ENCODE data around the gene CDH13.

The CDH13 gene

GRCh38 chr16:83549316-83550182, 922.8 kb downstream of the CDH13 start:
- ATAC-seq: no peak
- no peak for TF ChIP-seq CSDC2 (CRISPR knock-in tag; IDR thresholded peaks at IDR 0.05)
- no peak for TF ChIP-seq PATZ1 (CRISPR knock-in tag; IDR thresholded peaks at IDR 0.05; ENCODE audit: borderline replicate concordance)
- TF ChIP-seq CREB5 (CRISPR knock-in tag; IDR thresholded peaks at IDR 0.05; ENCODE audit: low read depth): no peak
- no peak for TF ChIP-seq POU6F1 (CRISPR knock-in tag; IDR thresholded peaks at IDR 0.05; ENCODE audit: borderline replicate concordance, low read depth)
- TF ChIP-seq ARNTL (CRISPR knock-in tag; IDR thresholded peaks at IDR 0.05; ENCODE audit: borderline replicate concordance, low read depth): no peak
- TF ChIP-seq OSR1 (CRISPR knock-in tag; IDR thresholded peaks at IDR 0.05): no peak
- no peak for TF ChIP-seq ZNF8 (CRISPR knock-in tag; IDR thresholded peaks at IDR 0.05)
- TF ChIP-seq CSRNP3 (CRISPR knock-in tag; IDR thresholded peaks at IDR 0.05): no peak
- no peak for TF ChIP-seq SNAI2 (CRISPR knock-in tag; IDR thresholded peaks at IDR 0.05)
- TF ChIP-seq ZNF565 (CRISPR knock-in tag; conservative IDR thresholded peaks at IDR 0.05; ENCODE audit: low read depth): no peak

- ATAC-seq: no peak
- no peak for TF ChIP-seq ZNF8 (CRISPR knock-in tag; IDR thresholded peaks at IDR 0.05)
- no peak for TF ChIP-seq PPARA (CRISPR knock-in tag; IDR thresholded peaks at IDR 0.05; ENCODE audit: borderline replicate concordance)
- no peak for TF ChIP-seq CSRNP3 (CRISPR knock-in tag; IDR thresholded peaks at IDR 0.05)
- no peak for TF ChIP-seq TSHZ2 (CRISPR knock-in tag; IDR thresholded peaks at IDR 0.05)
- no peak for TF ChIP-seq CSDC2 (CRISPR knock-in tag; IDR thresholded peaks at IDR 0.05)
- no peak for TF ChIP-seq BACH2 (CRISPR knock-in tag; IDR thresholded peaks at IDR 0.05; ENCODE audit: borderline replicate concordance)
- TF ChIP-seq RARB (CRISPR knock-in tag; IDR thresholded peaks at IDR 0.05): no peak
- no peak for TF ChIP-seq ARNTL (CRISPR knock-in tag; IDR thresholded peaks at IDR 0.05; ENCODE audit: borderline replicate concordance, low read depth)
- TF ChIP-seq OSR1 (CRISPR knock-in tag; IDR thresholded peaks at IDR 0.05): no peak
- TF ChIP-seq TCF4 (CRISPR knock-in tag; IDR thresholded peaks at IDR 0.05; ENCODE audit: borderline replicate concordance): no peak
- TF ChIP-seq POU6F1 (CRISPR knock-in tag; IDR thresholded peaks at IDR 0.05; ENCODE audit: borderline replicate concordance, low read depth): no peak
- no peak for TF ChIP-seq ZFP3 (CRISPR knock-in tag; IDR thresholded peaks at IDR 0.05)
- no peak for TF ChIP-seq TOX (CRISPR knock-in tag; IDR thresholded peaks at IDR 0.05; ENCODE audit: borderline replicate concordance)
- no peak for TF ChIP-seq ZNF565 (CRISPR knock-in tag; conservative IDR thresholded peaks at IDR 0.05; ENCODE audit: low read depth)
- TF ChIP-seq GLIS3 (CRISPR knock-in tag; IDR thresholded peaks at IDR 0.05): no peak
- no peak for TF ChIP-seq ESRRG (CRISPR knock-in tag; IDR thresholded peaks at IDR 0.05)
- TF ChIP-seq ZFP30 (CRISPR knock-in tag; IDR thresholded peaks at IDR 0.05): no peak
- no peak for TF ChIP-seq ZNF70 (CRISPR knock-in tag; IDR thresholded peaks at IDR 0.05)
- TF ChIP-seq CREB5 (CRISPR knock-in tag; IDR thresholded peaks at IDR 0.05; ENCODE audit: low read depth): no peak
- no peak for TF ChIP-seq SNAI2 (CRISPR knock-in tag; IDR thresholded peaks at IDR 0.05)
Measured at GRCh38 chr16:83550183-83550569, 923.4 kb downstream of the CDH13 start.

Data from SK-N-SH treated with all-trans-retinoic acid at 6 μM for 48 hours (cell line).